ENCODE measurements around the gene ECT2L.

ECT2L gene

DNA sequence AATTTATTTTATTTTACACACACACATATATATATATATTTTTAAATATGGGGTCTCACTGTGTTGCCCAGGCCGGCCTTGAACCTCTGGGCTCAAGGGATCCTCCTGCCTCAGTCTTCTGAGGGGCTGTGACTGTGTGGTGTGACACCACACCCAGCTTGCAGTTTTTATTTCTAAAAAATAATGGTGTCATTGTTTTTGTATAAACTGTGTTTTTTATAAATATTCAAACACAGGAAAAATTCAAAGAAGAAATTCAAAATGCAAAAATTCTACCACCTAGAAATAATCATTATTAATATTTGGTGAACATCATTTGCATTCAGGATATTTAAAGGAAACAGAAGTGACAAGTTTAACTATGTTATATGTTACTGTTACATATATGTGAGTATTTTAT, 19.2 kb upstream of the ECT2L start:
- no peaks in the 10 kb centered on the region for H3K9me3 ChIP-seq
- no peak overlapping the region for H3K9ac ChIP-seq
- H3K4me1 ChIP-seq = peaks cover 21% of the 10 kb centered on the region
- TF ChIP-seq Cebpa-rat (IDR thresholded peaks at IDR 0.05) = no peak
- no peaks in the 10 kb centered on the region for H4K20me1 ChIP-seq
- H3K4me2 ChIP-seq = no peak overlapping the region
- H3K4me3 ChIP-seq = no peak overlapping the region
- H3K27ac ChIP-seq = no peak overlapping the region
- H3K27me3 ChIP-seq = no peaks in the 10 kb centered on the region
- peaks cover 25% of the 10 kb centered on the region for H3K36me3 ChIP-seq

DNA sequence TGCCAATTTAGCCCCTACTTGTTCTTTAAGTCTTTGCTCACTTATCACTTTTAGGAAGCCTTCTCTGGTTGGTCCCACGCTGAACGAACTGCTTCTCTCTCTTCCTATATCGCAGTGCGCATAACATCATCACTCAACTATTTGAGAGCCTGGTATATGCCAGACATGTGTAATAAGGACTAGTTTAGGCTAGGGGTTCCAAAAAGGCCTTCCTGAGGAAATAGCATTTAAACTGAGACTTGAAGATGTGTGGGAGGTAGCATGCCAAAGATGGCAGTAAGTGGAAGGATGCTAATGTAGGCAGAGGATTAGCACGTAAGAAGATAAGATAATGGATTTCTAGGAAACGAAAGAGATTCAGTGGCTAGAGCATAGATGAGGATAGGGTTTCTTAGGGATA, 17.6 kb upstream of the ECT2L start:
- H3K4me3 ChIP-seq = no peak overlapping the region

DNA sequence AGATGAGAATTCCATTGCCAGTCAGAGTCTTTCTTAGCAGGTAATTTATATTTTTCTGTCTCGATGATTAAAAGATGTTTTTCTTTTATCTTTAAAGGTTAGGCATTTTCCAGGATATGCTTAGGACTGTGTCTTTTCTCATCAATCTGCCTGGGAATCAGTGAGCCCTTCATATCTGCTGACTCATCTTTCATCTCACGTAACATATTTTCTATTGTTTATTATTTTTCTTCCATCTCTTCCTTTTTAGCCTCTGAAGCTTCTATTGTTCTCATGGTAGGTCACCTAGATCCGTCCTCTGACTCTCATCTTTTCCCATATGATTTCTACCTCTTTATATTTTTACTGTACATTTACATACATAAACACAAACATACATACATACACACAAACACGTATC, 13.6 kb upstream of the ECT2L start:
- Histone ChIP-seq H3K27me3 (no peaks in the 10 kb centered on the region), H3K9ac (no peak overlapping the region), H3K36me3 (peaks cover 55% of the 10 kb centered on the region), H3K27ac (no peak overlapping the region), H3K4me2 (no peak overlapping the region), H3K4me1 (no peaks in the 10 kb centered on the region), H3K9me3 (no peaks in the 10 kb centered on the region), H4K20me1 (no peaks in the 10 kb centered on the region), H3K4me3 (no peak overlapping the region)
- TF ChIP-seq Cebpa-rat (IDR thresholded peaks at IDR 0.05) = no peak

More for the DNA sequence above, 17.6 kb upstream of the ECT2L start:
- no peaks in the 10 kb centered on the region for H3K27me3 ChIP-seq
- H4K20me1 ChIP-seq = no peaks in the 10 kb centered on the region
- no peak overlapping the region for H3K9ac ChIP-seq
- no peaks in the 10 kb centered on the region for H3K9me3 ChIP-seq
- no peak overlapping the region for H3K4me2 ChIP-seq
- TF ChIP-seq Cebpa-rat (IDR thresholded peaks at IDR 0.05) = no peak
- peaks cover 33% of the 10 kb centered on the region for H3K36me3 ChIP-seq
- H3K4me1 ChIP-seq = peaks cover 13% of the 10 kb centered on the region
- H3K27ac ChIP-seq = no peak overlapping the region

DNA sequence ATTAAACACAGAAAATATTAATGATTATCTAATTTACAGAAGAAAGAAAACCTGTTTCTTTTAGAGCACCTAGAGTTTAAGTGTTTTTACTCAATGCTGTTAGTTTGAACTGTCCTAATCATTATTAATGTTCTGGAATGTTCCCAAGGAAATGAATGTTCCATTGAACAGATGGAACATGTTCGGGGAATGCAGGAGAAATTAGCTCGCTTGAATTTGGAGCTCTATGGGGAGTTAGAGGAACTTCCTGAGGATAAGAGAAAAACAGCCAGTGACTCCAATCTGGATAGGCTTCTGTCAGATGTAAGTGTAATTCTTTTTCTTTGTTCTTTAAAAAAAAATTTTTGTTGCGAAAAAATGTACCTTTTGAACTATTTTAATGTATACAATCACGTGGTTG, 10.8 kb upstream of the ECT2L start:
- no peaks in the 10 kb centered on the region for H3K9me3 ChIP-seq
- H3K4me2 ChIP-seq = no peak overlapping the region
- H3K4me3 ChIP-seq = no peak overlapping the region
- H3K4me1 ChIP-seq = no peaks in the 10 kb centered on the region
- H3K9ac ChIP-seq = no peak overlapping the region
- no peak overlapping the region for H3K27ac ChIP-seq
- no peaks in the 10 kb centered on the region for H3K27me3 ChIP-seq
- no peaks in the 10 kb centered on the region for H4K20me1 ChIP-seq
- peaks cover 64% of the 10 kb centered on the region for H3K36me3 ChIP-seq
- no peak for TF ChIP-seq Cebpa-rat (IDR thresholded peaks at IDR 0.05)

DNA sequence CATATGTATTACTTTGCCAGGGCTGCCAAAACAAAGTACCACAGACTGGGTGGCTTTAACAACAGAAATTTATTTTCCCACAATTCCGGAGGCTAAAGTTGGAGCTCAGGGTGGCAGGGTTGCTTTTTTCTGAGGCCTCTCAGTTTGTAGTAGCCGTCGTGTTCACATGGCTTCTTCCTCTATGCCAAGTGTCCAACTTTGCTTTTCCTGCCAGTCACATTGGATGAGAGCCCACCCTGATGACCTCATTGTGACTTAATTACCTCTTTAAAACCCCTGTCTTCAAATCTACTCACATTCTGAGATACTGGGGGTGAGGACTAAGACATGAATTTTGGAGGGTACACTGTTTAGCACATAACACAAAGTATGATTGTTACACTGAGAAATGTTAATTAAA, 9.9 kb upstream of the ECT2L start:
- Histone ChIP-seq H3K27me3 (no peaks in the 10 kb centered on the region), H3K4me2 (no peak overlapping the region)
- TF ChIP-seq Cebpa-rat (IDR thresholded peaks at IDR 0.05) = no peak

DNA sequence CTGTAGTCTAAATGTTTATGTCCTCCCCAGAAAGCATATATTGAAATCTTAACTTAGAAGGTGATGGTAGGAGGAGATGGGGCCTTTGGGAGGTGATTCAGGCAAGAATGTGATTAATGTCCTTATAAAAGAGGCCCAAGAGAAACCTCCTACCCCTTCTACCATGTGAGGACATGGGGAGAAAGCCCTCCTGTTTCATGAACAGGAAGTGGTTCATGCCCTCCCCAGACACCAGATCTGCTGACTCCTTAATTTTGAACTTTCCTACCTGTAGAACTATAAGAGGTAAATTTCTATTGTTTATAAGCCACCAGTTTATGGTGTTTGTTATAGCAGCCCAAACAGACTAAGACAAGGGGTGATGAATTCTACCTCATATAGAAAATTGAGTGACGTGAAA, 8.7 kb upstream of the ECT2L start:
- H3K36me3 ChIP-seq = peaks cover 66% of the 10 kb centered on the region
- no peak overlapping the region for H3K27ac ChIP-seq
- H3K27me3 ChIP-seq = no peaks in the 10 kb centered on the region
- no peak overlapping the region for H3K4me3 ChIP-seq
- H3K9ac ChIP-seq = no peak overlapping the region
- no peaks in the 10 kb centered on the region for H4K20me1 ChIP-seq
- H3K9me3 ChIP-seq = no peaks in the 10 kb centered on the region
- H3K4me2 ChIP-seq = no peak overlapping the region
- no peaks in the 10 kb centered on the region for H3K4me1 ChIP-seq
- no peak for TF ChIP-seq Cebpa-rat (IDR thresholded peaks at IDR 0.05)

More for the DNA sequence above, 9.9 kb upstream of the ECT2L start:
- no peaks in the 10 kb centered on the region for H3K4me1 ChIP-seq
- H4K20me1 ChIP-seq = no peaks in the 10 kb centered on the region
- H3K4me3 ChIP-seq = no peak overlapping the region
- no peak overlapping the region for H3K9ac ChIP-seq
- no peaks in the 10 kb centered on the region for H3K9me3 ChIP-seq
- no peak overlapping the region for H3K27ac ChIP-seq
- H3K36me3 ChIP-seq = peaks cover 66% of the 10 kb centered on the region

DNA sequence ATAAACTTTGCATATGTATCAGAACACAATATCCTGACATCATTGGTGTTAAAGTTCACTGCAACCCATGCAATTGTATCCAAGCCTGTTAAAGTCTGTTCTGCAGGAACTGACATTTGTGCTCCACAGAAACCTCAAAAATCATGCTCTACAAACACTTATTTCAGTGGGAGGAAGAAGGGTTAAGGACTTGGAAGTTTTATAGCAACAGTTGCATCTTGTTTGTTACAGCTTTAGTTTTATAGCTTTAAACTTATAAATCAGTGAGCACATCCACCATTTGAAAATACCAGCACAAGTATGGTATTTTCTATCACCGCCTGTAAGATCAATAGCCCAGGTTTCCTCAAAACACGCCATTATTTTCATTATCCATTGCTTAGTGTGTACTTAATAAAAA, 884 bp downstream of the ECT2L start:
- no peaks in the 10 kb centered on the region for H4K20me1 ChIP-seq

DNA sequence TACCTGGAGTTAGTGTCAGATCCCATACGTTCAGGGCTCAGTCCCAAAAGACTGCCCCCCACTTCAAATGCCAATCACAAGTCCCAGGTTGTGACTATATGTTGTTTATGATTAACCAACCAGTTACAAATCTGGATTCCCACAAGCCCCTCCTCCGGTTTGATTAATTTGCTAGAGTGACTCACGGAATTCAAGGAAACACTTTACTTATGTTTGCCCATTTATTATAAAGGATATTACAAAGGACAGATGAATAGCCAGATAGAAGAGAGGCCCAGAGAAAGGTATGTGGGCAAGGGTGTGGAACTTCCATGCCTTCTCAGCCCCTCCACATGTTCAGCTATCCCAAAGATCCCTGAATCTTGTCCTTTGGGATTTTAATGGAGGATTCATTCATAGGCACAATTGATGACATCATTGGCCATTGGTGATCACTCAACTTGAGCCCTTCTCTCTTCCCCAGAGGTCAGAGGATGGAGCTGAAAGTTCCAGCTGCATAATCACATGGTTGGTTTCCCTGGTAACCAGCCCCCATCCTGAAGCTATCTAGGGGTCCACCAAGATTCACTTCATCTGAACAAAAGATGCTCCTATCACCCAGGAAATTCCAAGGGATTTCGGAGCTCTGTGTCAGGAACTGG, 2.0 kb downstream of the ECT2L start:
- no peak overlapping the region for H3K9ac ChIP-seq
- no peaks in the 10 kb centered on the region for H3K27me3 ChIP-seq
- no peak overlapping the region for H3K4me2 ChIP-seq
- no peaks in the 10 kb centered on the region for H3K4me1 ChIP-seq
- H4K20me1 ChIP-seq = no peaks in the 10 kb centered on the region
- no peaks in the 10 kb centered on the region for H3K9me3 ChIP-seq
- TF ChIP-seq Cebpa-rat (IDR thresholded peaks at IDR 0.05) = no peak
- H3K4me3 ChIP-seq = no peak overlapping the region
- no peaks in the 10 kb centered on the region for H3K36me3 ChIP-seq
- H3K27ac ChIP-seq = no peak overlapping the region

More for the DNA sequence above, 884 bp downstream of the ECT2L start:
- Histone ChIP-seq H3K27me3 (no peaks in the 10 kb centered on the region), H3K4me2 (no peak overlapping the region), H3K27ac (no peak overlapping the region), H3K9ac (no peak overlapping the region), H3K9me3 (no peaks in the 10 kb centered on the region), H3K36me3 (peaks cover under 1% of the 10 kb centered on the region; the same call in 1 of the 2 replicates), H3K4me1 (no peaks in the 10 kb centered on the region), H3K4me3 (no peak overlapping the region)
- no peak for TF ChIP-seq Cebpa-rat (IDR thresholded peaks at IDR 0.05)

DNA sequence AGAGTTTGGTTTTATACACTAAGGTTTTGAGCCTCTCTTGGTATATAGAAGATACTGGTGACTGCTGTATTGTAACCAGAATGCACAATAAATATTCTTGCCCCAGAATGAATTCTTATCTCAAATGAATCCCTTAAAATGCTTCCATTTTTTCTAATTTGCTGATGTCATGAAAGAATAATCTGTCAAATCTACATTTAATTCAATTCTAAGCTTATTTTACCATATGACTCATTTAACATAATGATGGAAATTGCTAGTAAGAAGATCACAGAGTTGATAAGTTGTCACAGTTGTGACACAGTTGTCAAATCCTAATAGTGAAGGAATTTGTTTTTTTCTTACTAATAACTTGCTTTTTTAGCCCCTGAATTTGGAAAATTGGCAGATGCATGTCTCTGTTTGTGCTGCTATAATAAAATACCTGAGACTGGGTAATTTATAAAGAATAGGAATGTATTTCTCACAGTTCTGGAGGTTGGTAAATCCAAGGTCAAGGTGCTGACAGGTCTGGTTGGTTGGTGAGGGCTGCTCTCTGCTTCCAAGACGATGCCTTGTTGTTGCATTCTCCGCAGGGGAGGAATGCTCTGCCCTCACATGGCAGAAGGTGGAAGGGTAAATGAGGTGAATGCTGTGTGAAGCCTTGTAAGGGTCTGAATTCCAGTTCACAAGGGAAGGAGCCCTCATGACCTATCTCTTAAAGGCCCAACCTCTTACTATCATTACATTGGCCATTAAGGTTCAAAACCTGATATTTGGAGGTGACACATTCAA, 4.7 kb downstream of the ECT2L start:
- Histone ChIP-seq H3K9me3 (no peaks in the 10 kb centered on the region), H3K4me1 (peaks cover 7% of the 10 kb centered on the region), H3K27ac (no peak overlapping the region), H3K4me3 (no peak overlapping the region), H3K36me3 (no peaks in the 10 kb centered on the region), H3K4me2 (no peak overlapping the region), H3K27me3 (no peaks in the 10 kb centered on the region), H3K9ac (no peak overlapping the region), H4K20me1 (no peaks in the 10 kb centered on the region)
- TF ChIP-seq Cebpa-rat (IDR thresholded peaks at IDR 0.05) = no peak

DNA sequence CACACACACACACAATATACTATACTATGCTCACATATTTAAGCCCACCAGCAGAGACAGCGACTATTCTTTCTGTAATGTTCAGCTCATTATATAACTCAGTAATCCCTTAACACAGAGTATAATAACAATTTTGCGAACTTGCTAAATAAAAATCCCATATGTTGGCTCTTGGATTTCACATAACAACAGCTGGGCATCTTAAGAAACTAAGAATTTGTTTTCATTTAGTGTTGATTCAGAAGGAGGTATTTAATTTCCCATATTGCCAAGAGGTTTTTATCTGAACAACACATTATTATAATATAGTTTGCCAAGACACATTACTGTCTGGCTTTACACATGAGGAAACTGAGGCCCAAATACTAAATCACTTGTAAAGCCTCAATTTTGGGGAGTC, 7.4 kb downstream of the ECT2L start:
- Histone ChIP-seq H3K27me3 (no peaks in the 10 kb centered on the region), H3K4me1 (peaks cover 28% of the 10 kb centered on the region), H4K20me1 (no peaks in the 10 kb centered on the region), H3K4me2 (no peak overlapping the region), H3K4me3 (no peak overlapping the region), H3K36me3 (no peaks in the 10 kb centered on the region), H3K9me3 (no peaks in the 10 kb centered on the region), H3K27ac (no peak overlapping the region), H3K9ac (no peak overlapping the region)
- no peak for TF ChIP-seq Cebpa-rat (IDR thresholded peaks at IDR 0.05)
